Stimulated activated CD8-positive, alpha-beta memory T cell treated with anti-CD3 and anti-CD28 coated beads, Interleukin-7, amount 100 ng/mL, for 4 hours (primary cell): ENCODE measurements around the gene ENDOV.

Source experiments
- DNase-seq, 2 donors: peaks; one replicate each; pipeline ENCODE4 v3.0.0-alpha.2; 2020; ENCODE audit warnings: low read depth in 2 of 2

Gene ENDOV

DNA sequence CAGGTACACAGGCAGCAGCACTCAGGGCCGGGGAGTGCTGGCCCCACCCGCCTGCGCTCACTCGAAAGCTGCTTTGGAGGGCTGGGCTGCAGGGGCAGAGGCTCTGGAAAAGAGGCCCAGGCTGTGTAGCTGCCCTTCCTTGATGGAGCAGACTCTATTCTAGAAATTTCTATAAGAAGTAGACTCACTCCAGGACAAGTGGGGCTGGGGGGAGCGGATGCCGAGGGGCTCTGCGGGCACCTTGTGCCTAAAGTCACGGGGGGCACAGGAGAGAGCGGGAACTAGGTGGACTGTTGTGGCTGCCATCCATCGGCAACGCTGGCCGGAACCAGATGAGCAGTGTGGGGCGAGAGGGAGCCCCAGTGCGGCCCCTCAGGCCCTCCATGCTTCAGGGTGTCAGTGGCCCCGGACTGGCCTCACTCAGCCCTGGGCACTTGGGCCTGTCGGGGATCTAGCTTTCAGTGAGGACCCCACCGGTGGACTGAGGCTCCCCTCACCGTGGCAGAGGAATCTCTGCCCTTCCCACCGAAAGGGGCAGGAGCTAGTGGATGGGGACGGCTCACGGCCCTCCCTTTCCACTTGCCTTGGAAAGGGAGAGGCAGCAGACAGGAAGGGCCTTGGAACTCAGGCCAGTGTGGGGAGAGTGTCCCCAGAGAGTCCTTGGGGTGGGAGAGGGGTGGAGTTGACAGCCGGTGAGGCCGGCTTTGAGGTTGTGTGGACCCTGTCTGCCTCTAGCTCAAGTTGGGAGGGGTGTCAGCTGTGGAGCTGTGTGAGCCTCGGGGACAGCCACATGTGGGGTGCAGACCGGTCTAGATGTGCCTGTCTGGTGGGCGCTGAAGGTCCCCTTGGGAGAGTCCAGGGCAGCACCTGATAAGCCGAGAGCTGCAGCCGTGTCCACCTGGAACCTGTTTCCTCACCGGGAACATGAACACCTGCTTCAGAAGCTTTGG, 16.6 kb downstream of the ENDOV start:
- DNase-seq, result no peak

DNA sequence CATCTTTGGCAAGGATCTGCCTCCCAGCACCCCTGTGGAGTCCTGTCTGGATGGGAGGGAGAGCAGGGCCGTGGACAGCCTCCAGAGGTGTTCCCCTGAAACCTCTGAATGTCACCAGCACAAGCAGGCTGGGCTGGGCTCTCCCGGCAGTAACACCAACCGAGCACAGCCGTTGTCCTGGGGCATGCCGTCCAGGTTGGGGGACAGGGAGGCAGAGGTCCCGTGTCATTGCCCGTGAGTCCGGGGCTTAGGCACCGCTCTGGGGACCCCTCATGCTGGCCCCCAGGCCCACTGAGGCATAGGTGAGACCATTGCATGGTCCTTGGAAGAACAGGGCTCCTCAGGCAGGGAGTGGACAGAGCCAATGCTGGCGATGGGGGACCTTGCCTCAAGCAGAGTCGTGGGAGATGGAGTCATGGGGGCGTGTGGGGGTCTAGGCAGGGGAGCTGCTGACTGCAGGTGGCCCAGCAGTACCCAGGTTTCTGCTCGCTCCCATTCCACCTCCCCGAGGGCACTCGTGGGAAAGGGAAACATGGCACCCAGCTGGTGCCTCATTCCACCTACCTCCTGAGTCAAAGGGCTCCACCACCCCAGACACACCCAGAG, 17.5 kb downstream of the ENDOV start:
- DNase-seq, result no peak

DNA sequence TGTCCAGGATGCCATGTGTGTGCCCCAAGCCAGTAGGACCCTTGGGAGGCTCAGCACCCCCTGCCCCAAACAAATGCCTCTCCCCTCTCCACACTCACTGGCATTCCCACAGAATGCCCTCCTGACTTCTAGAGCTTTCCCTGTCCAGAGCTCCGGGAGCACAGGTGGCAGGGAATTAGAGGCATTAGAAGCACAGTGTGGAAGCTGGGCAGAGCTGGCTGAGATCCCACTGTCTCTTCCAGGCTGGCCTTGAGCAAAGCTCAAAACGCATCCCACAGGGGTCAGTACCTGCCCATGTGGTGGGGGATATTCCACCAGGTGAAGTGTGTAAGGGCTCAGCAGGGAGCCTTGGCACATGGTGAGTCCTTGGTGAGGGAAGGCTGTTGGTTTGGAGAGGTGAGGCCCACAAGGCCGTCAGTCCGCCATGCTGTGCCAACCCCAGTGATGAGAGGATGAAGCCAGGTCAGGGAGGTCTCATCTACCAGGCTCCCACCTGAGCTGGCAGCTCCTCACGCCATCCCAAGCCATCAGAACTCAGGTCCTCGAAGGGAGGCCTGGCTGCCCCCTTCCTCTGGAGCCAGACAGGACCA, 18.1 kb downstream of the ENDOV start:
- no peak for DNase-seq

GRCh38 chr17:80433916-80434666, 19.1 kb downstream of the ENDOV start:
- DNase-seq, result no peak

DNA sequence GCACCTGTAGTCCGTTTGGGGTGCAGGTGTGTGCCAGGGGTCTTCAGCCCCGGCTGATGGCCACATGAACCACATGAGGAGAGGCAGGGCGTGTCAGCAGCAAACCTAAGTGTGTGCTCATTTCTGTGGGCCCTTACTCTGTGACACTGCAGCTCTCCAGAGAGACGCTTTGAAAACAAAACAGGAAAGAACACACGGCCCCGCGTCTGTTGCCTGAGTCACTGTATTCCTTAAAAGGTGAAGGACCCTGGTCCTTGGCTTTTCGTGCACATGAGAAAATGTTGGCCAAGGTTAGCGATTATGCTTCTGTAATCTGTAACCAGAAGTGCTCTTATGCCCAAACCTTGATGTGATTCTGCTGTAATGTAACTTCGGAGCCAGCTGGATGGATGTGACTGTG, 22.6 kb downstream of the ENDOV start:
- no peak for DNase-seq

GRCh38 chr17:80438806-80439205, 23.8 kb downstream of the ENDOV start:
- DNase-seq, result no peak

DNA sequence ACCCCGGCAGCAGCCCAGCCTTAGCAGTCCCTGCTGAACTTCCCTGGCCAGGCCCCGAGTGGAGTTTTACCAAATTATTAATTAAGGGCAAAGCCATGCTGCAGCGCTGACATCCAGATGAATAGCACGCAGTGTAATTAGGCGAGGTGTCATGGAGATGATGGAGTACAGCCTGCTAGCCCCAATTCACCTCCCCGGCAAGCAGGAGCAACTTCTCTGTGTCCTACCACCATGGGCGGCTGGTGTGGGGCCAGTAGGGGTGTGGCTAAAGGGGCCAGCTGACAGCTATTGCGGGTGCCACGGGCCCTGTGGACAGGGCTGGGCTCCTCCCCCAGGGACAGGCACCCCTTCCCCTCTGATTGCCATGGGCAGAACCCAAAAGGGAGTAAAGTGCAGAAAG, 24.5 kb downstream of the ENDOV start:
- no peak for DNase-seq

DNA sequence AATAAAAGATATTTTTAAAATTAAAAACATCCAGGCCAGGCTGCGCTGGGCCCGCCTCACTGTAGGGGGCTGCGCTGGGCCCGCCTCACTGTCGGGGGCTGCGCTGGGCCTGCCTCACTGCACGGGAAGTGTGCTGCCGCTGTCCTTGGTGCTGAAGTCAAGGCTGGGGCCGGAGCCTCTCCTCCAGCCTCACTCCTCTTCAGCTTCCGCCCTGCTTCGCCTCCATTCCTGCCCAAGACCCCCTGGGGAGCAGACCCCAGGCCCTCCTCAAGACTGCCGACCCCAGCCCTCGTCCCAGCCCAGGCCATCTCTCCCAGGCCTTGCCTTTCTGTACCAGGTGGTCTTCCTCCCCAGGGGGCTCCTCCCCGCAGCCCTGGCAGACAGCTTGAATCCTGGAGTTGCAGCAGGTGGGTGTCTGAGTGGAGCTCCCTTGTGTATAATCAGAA, 26.2 kb downstream of the ENDOV start:
- DNase-seq, result no peak

- DNase-seq, result no peak
Measured at GRCh38 chr17:80441598-80442322, 26.8 kb downstream of the ENDOV start.

GRCh38 chr17:80442323-80442659, 27.3 kb downstream of the ENDOV start:
- no peak for DNase-seq

DNA sequence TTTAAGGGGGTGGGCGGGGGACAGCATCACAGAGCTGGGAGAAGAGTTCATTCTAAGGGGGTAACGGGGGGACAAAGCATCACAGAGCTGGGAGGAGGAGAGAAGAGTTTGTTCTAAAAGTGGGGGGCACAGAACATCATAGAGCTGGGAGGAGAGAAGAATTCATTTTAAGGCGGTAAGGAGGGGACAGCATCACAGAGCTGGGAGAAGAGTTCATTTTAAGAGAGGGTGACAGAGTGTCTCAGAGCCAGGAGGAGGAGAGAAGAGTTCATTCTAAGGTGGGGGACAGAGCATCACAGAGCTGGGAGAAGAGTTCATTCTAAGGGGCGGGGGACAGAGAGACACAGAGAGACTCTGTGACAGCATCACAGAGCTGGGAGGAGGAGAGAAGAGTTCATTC, 27.8 kb downstream of the ENDOV start:
- no peak for DNase-seq

DNA sequence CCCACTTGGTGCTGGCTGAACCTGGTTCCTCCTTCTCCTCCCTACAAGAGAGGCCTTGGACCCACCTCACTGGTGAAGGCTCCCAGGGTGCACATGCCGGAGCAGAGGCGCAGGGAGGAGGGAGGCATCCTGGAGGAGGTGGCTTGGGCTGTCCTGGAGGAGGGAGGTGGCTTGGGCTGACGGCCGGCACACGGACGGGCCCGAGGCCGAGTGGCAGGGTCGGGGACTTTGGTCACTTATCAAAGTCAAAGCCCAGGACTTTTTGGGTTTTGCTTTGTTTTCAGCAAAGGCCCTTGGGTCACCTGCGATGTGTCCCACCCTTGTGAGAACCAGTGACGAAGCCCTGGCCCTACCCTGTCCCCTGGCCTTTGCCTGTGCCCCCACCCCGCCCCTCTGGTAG, 28.5 kb downstream of the ENDOV start:
- no peak for DNase-seq

DNA sequence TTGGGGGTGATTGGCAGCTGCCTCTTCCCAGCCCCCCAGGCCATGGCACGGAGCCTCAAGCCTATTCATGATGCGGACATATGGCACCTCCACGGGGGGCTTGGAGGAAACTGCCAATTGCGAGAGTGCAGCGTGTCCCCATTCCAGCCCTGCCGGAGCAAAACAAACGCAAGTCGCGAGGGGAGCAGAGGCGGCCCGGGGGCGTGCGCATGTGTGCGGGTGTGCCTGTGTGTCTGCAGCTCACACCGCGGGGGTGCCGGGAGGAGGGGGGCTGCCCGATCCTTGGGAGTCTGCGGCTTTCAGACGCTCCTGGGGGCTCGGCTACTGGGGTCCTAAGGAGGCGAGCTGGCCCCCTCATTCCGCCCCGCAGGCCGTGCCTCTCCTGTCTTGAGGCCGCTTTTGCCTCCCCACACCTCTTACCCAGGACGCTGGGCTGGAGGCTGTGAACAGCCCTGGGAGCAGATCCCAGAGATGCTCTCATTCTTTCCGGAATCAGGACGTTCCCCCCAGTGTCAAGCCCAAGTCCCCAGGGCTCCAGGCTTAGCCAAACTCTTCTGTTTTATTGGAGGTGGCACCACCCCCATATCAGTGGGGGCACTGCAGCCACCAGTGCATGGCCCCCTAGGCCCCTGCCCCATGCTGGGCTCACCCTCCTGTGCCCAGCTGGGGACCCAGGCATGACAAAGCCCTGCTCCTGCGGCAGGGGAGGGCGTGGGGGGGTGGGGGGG, 29.1 kb downstream of the ENDOV start:
- DNase-seq, result no peak

DNA sequence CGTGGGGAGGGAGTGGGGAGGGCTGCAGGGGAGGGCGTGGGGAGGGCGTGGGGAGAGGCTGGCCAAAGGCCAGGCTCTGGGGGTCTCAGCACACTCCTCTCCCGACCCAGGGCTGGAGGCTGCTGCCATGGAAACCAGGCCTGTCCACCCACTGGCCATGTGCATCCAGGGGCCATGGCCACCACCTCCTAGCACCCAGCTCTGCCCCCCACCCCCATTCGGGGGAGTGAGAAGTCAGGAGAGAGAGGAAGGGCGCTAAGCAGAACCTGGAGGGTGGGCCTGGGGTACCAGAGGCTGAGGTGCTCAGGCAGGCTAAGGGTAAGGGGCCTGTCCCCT, 29.6 kb downstream of the ENDOV start:
- no peak for DNase-seq

DNA sequence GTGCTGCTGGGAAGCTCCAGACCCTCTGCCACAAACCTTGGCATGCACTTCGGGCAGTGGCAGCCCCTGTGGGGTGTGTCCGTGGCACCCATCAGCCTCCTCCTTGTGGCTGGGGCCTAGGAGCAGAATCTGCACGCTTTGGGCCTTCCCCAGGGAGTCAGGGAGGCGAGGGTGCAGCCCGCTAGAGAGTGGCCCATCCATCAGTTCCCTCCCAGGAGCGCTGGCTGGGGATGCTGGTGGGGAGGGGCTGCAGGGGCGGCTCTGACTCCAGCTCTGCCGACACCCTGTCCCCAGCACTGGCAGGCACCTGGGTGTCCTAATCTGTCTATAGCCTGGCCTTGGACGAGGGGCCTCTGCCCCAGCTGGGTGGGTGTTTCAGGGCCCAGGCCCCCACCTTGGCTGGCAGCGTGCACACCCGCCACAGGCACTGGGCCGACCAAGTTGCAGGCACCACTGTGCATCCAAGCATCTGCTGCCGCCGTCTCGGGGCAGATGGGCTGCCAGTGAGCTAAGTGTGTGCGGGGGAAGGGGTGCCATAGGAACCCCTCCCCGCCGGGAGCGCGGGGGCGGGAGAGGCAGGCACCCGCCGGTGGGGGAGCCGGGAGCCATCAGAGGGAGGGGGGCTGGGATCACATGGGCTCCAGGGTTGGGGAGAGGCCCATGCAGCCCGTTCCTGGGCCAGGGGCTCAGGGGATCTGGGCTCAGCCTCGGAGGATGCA, 30.2 kb downstream of the ENDOV start:
- DNase-seq, result no peak

GRCh38 chr17:80445726-80446110, 30.8 kb downstream of the ENDOV start:
- DNase-seq, result no peak

- DNase-seq, result no peak
Measured at GRCh38 chr17:80446645-80447405, 31.9 kb downstream of the ENDOV start.

DNA sequence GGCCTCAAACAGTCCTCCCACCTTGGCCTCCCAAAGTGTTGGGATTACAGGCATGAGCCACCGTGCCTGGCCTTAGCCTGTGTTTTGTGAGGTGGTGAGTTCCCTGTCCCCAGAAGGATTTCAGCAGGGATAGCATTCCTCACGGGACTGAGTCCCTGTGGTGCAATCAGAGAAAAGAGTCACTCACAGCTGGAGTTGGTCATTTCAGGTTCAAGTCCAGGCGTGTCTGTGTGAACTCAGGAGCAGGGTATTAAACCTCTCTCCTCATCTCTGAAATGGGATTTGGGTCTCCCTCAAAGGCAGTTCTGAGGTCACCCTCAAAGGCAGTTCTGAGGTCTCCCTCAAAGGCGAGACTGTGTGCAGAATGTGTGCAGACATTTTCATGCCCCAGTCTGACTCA, 32.8 kb downstream of the ENDOV start:
- DNase-seq, result no peak

- DNase-seq, result no peak
Measured at GRCh38 chr17:80449194-80449929, 34.4 kb downstream of the ENDOV start.
